ENCODE data around the gene CEACAM6. TPM values are rescaled to one million over a fixed set of nuclear protein-coding genes. Genes with fewer than 3 reads are reported as not detected.

CEACAM6 gene
- polyA plus RNA-seq (2011; rRNA removed) (17.7 and 26.7 TPM in 2 replicates), polyA plus RNA-seq (2017; fragmentation: RNase III; extraction: RNeasy Plus Mini Kit Qiagen cat#74134 plus additional on column Dnase treatment) (0.51 to 0.97 TPM (median 0.53 TPM) in 3 replicates), polyA minus RNA-seq (2011; rRNA and poly(A)+ RNA removed) (7.7 and 15.8 TPM in 2 replicates)
- polyA plus RNA-seq (2012; cell fraction: cytosol; rRNA removed) = 2.0 and 3.5 TPM in 2 replicates
- polyA plus RNA-seq (2012; cell fraction: nucleus; rRNA removed) = 1.9 and 4.5 TPM in 2 replicates

DNA sequence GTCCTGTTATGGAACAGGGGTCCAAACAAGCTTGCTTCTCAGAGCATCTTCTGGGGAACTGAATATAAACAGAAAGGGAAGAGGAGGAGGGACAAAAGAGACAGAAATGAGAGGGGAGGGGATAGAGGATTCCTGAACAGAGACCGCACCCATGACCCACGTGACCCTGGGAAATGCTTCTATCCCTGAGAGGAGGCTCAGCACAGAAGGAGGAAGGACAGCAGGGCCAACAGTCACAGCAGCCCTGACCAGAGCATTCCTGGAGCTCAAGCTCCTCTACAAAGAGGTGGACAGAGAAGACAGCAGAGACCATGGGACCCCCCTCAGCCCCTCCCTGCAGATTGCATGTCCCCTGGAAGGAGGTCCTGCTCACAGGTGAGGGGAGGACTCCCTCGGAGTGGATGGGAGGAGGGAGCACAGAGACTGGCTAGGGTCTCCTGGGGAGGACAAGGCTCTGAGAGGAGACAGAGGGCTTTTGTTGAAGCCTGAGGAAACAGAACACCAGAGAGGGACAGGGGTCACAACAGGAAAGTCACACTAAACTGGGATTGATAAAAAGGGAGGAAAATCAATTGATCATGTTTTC is at the start of gene CEACAM6:
Gene CEACAM6, plus strand, starts transcription at position 203 of the 586 bp plus-strand sequence. Its CDS starts 109 bp downstream, at position 312.
- no peaks in the 10 kb centered on the region for H3K9me3 ChIP-seq
- FAIRE-seq = no peak
- no peak within 1 kb of the TSS for H3K4me3 ChIP-seq
- no peaks in the 10 kb centered on the region for H3K4me1 ChIP-seq
- WGBS (ENCODE audit: missing lambda C conversion rate) = 3% methylated on average over 3 of the region's 3 CpGs
- no peak for ATAC-seq
- TF ChIP-seq, protein P1, sequence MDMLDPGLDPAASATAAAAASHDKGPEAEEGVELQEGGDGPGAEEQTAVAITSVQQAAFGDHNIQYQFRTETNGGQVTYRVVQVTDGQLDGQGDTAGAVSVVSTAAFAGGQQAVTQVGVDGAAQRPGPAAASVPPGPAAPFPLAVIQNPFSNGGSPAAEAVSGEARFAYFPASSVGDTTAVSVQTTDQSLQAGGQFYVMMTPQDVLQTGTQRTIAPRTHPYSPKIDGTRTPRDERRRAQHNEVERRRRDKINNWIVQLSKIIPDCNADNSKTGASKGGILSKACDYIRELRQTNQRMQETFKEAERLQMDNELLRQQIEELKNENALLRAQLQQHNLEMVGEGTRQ (IDR thresholded peaks at IDR 0.05) = peak; percentile 62
- TF ChIP-seq ZNF302 (CRISPR knock-in tag; IDR thresholded peaks at IDR 0.05) = no peak
- ChIA-PET CTCF (interaction anchor here (1.1 to 16.6 kb wide), 16 partner anchors 10 to 138 kb away, joined by 3 to 474 read pairs (median 40); partner anchors contain the start of genes CEACAM3 and CEACAM7), POLR2A (no interaction called here)
- no peak within 1 kb of the TSS for H3K4me2 ChIP-seq
- DNase-seq (ENCODE audit: low read depth in 1 of 2, low spot score in 1 of 2) = peak in 1 of 2 experiments; percentile 47
- no peak within 1 kb of the TSS for H3K27ac ChIP-seq

DNA sequence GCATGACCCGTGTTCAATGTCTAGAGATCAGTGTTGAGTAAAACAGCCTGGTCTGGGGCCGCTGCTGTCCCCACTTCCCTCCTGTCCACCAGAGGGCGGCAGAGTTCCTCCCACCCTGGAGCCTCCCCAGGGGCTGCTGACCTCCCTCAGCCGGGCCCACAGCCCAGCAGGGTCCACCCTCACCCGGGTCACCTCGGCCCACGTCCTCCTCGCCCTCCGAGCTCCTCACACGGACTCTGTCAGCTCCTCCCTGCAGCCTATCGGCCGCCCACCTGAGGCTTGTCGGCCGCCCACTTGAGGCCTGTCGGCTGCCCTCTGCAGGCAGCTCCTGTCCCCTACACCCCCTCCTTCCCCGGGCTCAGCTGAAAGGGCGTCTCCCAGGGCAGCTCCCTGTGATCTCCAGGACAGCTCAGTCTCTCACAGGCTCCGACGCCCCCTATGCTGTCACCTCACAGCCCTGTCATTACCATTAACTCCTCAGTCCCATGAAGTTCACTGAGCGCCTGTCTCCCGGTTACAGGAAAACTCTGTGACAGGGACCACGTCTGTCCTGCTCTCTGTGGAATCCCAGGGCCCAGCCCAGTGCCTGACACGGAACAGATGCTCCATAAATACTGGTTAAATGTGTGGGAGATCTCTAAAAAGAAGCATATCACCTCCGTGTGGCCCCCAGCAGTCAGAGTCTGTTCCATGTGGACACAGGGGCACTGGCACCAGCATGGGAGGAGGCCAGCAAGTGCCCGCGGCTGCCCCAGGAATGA is 48.4 kb upstream of the CEACAM6 start:
- Histone ChIP-seq H3K4me3 (peak overlapping the region; percentile 39), H3K4me2 (peak overlapping the region; percentile 66), H3K4me1 (peaks cover 28% of the 10 kb centered on the region), H3K27ac (peak overlapping the region; percentile 65 to 84; a peak in 5 of 6 replicates), H3K9me3 (no peaks in the 10 kb centered on the region)
- peak; percentile 79 to 94 for ATAC-seq
- WGBS (ENCODE audit: missing lambda C conversion rate) = 16% methylated on average over 26 of the region's 26 CpGs
- TF ChIP-seq, protein P2, sequence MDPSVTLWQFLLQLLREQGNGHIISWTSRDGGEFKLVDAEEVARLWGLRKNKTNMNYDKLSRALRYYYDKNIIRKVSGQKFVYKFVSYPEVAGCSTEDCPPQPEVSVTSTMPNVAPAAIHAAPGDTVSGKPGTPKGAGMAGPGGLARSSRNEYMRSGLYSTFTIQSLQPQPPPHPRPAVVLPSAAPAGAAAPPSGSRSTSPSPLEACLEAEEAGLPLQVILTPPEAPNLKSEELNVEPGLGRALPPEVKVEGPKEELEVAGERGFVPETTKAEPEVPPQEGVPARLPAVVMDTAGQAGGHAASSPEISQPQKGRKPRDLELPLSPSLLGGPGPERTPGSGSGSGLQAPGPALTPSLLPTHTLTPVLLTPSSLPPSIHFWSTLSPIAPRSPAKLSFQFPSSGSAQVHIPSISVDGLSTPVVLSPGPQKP (IDR thresholded peaks at IDR 0.05; ENCODE audit: low read depth, low read length) = no peak
- TF ChIP-seq, protein P3, sequence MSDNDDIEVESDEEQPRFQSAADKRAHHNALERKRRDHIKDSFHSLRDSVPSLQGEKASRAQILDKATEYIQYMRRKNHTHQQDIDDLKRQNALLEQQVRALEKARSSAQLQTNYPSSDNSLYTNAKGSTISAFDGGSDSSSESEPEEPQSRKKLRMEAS (IDR thresholded peaks at IDR 0.05) = peak; percentile 26; the same call in 1 of the 2 replicates
- TF ChIP-seq TFCP2L1 (CRISPR knock-in tag; IDR thresholded peaks at IDR 0.05) (peak; percentile 86; the same call in 1 of the 2 replicates), RAD21 (conservative IDR thresholded peaks at IDR 0.05 in 1 of 2, IDR thresholded peaks at IDR 0.05 in 1 of 2) (peak; percentile 61 to 86), POLR2AphosphoS2 (conservative IDR thresholded peaks at IDR 0.05; ENCODE audit: low read length) (no peak), MAZ (IDR thresholded peaks at IDR 0.05; ENCODE audit: borderline replicate concordance, low read depth, low read length) (peak; percentile 22; the same call in 1 of the 2 replicates), CHD4 (IDR thresholded peaks at IDR 0.05; ENCODE audit: borderline replicate concordance) (no peak), HOXB5 (CRISPR knock-in tag; IDR thresholded peaks at IDR 0.05) (peak; percentile 81; the same call in 1 of the 2 replicates), GATA3 (IDR thresholded peaks at IDR 0.05; ENCODE audit: borderline replicate concordance) (no peak), SMC3 (IDR thresholded peaks at IDR 0.05) (peak; percentile 97), HOXB13 (CRISPR knock-in tag; IDR thresholded peaks at IDR 0.05; ENCODE audit: low read depth) (no peak), EHF (CRISPR knock-in tag; IDR thresholded peaks at IDR 0.05) (no peak), JUN (IDR thresholded peaks at IDR 0.05) (0 out of 5 replicates have a peak, but pooled peaks of 1 of the 2 experiments have one; percentile 40), CEBPB (IDR thresholded peaks at IDR 0.05) (no peak), RFX5 (IDR thresholded peaks at IDR 0.05) (peak; percentile 49; the same call in 1 of the 2 replicates), HEYL (CRISPR knock-in tag; IDR thresholded peaks at IDR 0.05) (no peak), ZSCAN20 (CRISPR knock-in tag; IDR thresholded peaks at IDR 0.05) (no peak), FOSL2 (IDR thresholded peaks at IDR 0.05) (no peak), FOSL2 (CRISPR knock-in tag; IDR thresholded peaks at IDR 0.05) (no peak), MYC (IDR thresholded peaks at IDR 0.05; ENCODE audit: borderline replicate concordance, low read length) (no peak)
- TF ChIP-seq, protein P4, sequence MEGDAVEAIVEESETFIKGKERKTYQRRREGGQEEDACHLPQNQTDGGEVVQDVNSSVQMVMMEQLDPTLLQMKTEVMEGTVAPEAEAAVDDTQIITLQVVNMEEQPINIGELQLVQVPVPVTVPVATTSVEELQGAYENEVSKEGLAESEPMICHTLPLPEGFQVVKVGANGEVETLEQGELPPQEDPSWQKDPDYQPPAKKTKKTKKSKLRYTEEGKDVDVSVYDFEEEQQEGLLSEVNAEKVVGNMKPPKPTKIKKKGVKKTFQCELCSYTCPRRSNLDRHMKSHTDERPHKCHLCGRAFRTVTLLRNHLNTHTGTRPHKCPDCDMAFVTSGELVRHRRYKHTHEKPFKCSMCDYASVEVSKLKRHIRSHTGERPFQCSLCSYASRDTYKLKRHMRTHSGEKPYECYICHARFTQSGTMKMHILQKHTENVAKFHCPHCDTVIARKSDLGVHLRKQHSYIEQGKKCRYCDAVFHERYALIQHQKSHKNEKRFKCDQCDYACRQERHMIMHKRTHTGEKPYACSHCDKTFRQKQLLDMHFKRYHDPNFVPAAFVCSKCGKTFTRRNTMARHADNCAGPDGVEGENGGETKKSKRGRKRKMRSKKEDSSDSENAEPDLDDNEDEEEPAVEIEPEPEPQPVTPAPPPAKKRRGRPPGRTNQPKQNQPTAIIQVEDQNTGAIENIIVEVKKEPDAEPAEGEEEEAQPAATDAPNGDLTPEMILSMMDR (IDR thresholded peaks at IDR 0.05) = peak; percentile 100
- TF ChIP-seq, protein P5, sequence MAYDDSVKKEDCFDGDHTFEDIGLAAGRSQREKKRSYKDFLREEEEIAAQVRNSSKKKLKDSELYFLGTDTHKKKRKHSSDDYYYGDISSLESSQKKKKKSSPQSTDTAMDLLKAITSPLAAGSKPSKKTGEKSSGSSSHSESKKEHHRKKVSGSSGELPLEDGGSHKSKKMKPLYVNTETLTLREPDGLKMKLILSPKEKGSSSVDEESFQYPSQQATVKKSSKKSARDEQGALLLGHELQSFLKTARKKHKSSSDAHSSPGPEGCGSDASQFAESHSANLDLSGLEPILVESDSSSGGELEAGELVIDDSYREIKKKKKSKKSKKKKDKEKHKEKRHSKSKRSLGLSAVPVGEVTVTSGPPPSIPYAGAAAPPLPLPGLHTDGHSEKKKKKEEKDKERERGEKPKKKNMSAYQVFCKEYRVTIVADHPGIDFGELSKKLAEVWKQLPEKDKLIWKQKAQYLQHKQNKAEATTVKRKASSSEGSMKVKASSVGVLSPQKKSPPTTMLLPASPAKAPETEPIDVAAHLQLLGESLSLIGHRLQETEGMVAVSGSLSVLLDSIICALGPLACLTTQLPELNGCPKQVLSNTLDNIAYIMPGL (CRISPR knock-in tag; IDR thresholded peaks at IDR 0.05; ENCODE audit: borderline replicate concordance) = peak; percentile 23; the same call in 1 of the 2 replicates
- peak; percentile 91 to 99 for DNase-seq (ENCODE audit: low read depth in 1 of 2, low spot score in 1 of 2)
- POLR2A ChIA-PET = interaction anchor here (1.0 kb wide), 1 partner anchor 24 kb away, joined by 3 read pairs; no protein-coding TSS in a partner anchor
- peak; percentile 96 for FAIRE-seq
- CTCF ChIA-PET = interaction anchor here (0.5 to 15.7 kb wide), 92 partner anchors 11 to 1464 kb away, joined by 3 to 358 read pairs (median 5); partner anchors contain the start of genes CEACAM3, CEACAM4, CEACAM6 and CEACAM7
